Fibroblast of villous mesenchyme (primary cell): ENCODE measurements around the gene MAN2A1. TPM values are rescaled to one million over a fixed set of nuclear protein-coding genes. Genes with fewer than 3 reads are reported as not detected.

ENCODE experiments used
- DNase-seq: peaks from one replicate; pipeline ENCODE4 v3.0.0-alpha.2; 2010; ENCODE audit warnings: low read depth
- H3K4me3 ChIP-seq: 2 replicates; pipeline ENCODE4 v1.5.1; 2011; ENCODE audit warnings: low read depth, mild to moderate bottlenecking, low read length
- total RNA-seq: library from RNA; depleted of rRNA; stranded (reverse); fragments of >200 nt; gene quantifications from 2 replicates; pipeline ENCODE4 v1.2.3, GENCODE V29; 2012
- TF ChIP-seq, protein P1 (sequence below): IDR thresholded peaks from 2 replicates; pipeline ENCODE4 v1.5.1; 2012; ENCODE audit warnings: low read depth, mild to moderate bottlenecking, low read length; ENCODE audit not compliant: insufficient read depth

MAN2A1 gene
- total RNA-seq, 1 donor, result 178 TPM

DNA sequence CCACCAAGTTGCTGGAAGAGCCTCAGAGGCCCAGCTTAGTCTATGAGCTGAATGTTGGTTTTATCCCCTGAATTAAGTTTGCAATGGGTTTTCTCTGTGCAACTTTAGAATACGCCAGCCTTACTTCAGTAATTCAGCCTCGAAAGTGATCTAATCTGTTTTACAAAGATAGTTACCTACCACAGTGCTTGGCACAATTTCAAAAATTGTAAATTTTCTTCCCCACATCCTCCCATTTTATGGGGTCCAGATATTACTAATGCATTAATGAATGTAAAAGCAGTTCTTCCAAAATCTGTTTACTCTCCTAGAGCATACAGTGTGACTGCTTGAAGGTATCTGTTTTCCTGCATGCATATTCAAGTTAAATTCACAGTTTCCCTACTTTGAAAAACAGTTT lies 172.6 kb downstream of the MAN2A1 start:
- TF ChIP-seq, protein P1, sequence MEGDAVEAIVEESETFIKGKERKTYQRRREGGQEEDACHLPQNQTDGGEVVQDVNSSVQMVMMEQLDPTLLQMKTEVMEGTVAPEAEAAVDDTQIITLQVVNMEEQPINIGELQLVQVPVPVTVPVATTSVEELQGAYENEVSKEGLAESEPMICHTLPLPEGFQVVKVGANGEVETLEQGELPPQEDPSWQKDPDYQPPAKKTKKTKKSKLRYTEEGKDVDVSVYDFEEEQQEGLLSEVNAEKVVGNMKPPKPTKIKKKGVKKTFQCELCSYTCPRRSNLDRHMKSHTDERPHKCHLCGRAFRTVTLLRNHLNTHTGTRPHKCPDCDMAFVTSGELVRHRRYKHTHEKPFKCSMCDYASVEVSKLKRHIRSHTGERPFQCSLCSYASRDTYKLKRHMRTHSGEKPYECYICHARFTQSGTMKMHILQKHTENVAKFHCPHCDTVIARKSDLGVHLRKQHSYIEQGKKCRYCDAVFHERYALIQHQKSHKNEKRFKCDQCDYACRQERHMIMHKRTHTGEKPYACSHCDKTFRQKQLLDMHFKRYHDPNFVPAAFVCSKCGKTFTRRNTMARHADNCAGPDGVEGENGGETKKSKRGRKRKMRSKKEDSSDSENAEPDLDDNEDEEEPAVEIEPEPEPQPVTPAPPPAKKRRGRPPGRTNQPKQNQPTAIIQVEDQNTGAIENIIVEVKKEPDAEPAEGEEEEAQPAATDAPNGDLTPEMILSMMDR, result no peak
- no peak overlapping the region for H3K4me3 ChIP-seq

DNA sequence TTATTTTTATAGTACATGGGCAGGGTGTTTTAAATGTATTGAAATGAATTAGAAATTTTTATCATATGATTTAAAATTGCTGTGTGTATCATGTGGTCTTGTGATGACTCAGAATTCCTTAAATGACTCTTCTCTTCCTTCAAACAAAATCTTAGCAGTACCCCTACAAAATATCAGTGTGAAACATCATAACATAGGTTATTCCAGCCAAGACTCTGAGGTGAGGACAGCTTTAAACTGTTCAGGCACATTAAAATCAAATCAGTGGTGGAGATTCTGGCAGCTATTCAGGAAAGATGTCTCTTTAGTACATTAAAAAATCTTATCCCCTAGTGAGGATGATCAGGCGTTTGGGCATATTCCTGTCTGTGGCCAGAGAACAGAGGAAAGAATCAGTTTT lies 174.0 kb downstream of the MAN2A1 start:
- TF ChIP-seq, protein P1, result no peak
- peak; percentile 39 for DNase-seq
- H3K4me3 ChIP-seq, result no peak overlapping the region

More for the DNA sequence above, 172.6 kb downstream of the MAN2A1 start:
- no peak for DNase-seq

DNA sequence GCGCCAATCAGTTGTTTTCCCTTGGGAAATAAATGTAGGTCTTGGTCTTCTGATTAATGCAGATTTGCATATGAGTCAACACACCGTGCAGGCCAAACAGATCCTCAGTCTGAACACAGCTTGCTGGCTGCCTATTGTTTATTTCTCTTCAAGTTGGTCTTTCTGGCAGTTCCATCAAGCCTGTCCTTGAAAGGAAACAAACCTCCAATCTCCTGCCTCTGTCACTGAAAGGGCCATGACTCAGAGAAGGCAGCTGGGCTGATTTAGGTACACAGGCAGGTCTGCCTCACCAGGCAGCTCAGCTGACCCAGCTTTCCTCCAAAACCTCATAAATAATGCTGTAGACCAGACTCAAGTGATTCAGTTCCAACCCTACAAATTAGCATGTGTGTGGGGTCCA lies 175.9 kb downstream of the MAN2A1 start:
- peak; percentile 90 for DNase-seq
- H3K4me3 ChIP-seq, result no peak overlapping the region
- TF ChIP-seq, protein P1, result no peak

DNA sequence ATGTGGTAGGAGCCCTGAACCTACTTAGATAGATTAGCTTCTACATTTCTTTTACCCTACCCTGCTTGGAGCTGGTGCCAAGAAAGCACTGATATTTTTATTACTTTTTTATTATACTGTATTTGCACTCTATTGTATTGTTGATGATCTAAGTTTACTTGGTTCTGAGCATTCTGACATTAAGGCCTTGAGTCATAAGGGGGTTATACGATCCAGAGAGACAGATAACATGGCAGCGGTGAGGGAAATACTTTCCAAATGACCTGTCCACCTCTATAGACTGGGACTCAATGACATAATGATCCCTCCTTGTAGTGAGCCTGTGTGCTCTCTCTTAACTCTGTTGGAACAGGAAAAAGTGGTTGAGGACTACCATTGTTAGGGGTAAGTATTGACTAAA lies 176.3 kb downstream of the MAN2A1 start:
- no peak overlapping the region for H3K4me3 ChIP-seq
- peak; percentile 48 for DNase-seq
- TF ChIP-seq, protein P1, result no peak

DNA sequence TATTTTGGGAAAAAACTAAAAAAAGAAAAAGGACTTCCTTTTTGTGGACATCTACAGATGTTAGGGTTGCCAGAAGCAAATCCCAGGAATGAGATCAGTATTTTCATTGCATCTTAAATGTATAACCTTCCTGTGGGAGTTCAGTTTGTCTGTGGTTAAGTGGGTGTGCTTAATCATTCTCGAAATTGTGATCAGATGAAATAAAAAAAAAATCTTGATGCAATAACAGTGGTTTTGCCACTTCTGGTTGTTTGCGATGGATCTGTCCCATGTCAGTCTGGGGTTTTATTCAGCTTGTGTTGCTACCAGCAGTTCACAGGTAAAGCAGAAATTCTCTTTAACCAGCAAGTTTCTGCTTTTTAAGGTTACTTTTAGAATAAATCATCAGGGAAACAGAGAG lies 179.0 kb downstream of the MAN2A1 start:
- no peak overlapping the region for H3K4me3 ChIP-seq
- DNase-seq, result no peak
- TF ChIP-seq, protein P1, result no peak

DNA sequence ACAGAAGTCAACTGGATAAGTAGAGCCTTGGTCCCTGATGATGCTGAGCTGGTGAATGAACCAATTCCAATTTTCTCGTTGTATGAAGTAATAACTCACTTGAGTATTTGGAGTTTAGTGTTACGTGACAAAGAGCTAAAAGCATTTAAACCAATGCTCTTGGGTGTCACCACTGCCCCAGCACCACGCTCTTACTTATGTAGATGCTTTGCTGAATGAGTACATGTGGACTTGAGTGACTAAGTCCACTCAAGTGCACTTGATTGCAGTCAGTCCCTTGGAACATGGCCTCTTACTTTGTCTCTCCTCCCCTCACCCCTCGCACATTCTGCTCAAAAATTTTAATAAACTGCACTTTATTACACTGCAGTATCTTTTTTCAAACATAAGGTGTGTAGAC lies 184.0 kb downstream of the MAN2A1 start:
- TF ChIP-seq, protein P1, result no peak
- DNase-seq, result no peak
- H3K4me3 ChIP-seq, result no peak overlapping the region

DNA sequence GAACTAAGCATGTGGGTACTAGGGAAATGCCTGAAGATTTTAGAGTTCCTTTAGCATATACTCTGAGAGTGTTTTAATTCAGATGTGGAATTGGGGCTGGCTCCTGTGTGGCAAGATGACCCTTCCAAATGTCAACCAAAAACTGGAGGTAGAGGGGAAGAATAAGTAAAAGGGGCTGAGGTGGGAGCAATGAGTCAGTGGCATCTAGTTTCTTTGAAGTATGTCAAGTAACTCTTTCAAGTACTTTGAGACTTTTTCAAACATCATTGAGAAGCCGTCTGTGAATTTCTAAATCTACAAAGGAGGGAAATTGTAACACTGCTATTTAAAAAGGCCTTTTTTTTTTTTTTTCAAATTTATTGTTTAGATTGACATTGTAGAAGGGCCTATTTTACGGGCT lies 184.4 kb downstream of the MAN2A1 start:
- no peak for DNase-seq
- TF ChIP-seq, protein P1, result no peak
- no peak overlapping the region for H3K4me3 ChIP-seq
